Placental epithelial cell (primary cell): ENCODE measurements around the gene SLX4IP. TPM values are rescaled to one million over a fixed set of nuclear protein-coding genes. Genes with fewer than 3 reads are reported as not detected.

Source experiments
- small RNA-seq: library from RNA; depleted of rRNA; stranded (forward); fragments of <200 nt; gene quantifications from one replicate; pipeline ENCODE3, GENCODE V24; 2012
- total RNA-seq: library from RNA; depleted of rRNA; stranded (reverse); fragments of >200 nt; gene quantifications from 2 replicates; pipeline ENCODE4 v1.2.3, GENCODE V29; 2012

SLX4IP gene
- total RNA-seq, result 5.9 and 6.7 TPM in 2 replicates

GRCh38 chr20:10434832-10435812 is at the start of gene SLX4IP:
TSS of gene SLX4IP (plus strand) at chr20:10435305. CDS start at chr20:10458205, 22,900 bp downstream.

GRCh38 chr20:10433623-10434466 is 1.3 kb upstream of the SLX4IP start, which contains the start of gene MKKS:
TSS of gene MKKS (minus strand) at chr20:10434222. CDS start at chr20:10413514, 20,708 bp downstream.

GRCh38 chr20:10673842-10674683 is 239.0 kb downstream of the SLX4IP start, which contains the start of gene JAG1:
TSS of gene JAG1 (minus strand) at chr20:10673999. CDS start at chr20:10673530, 469 bp downstream.

Small RNA genes within 50 kb of the gene (small RNA-seq; reads per million reads assigned to genes)
- not detected for gene MIR6870

Other genes with a start within 250 kb of the SLX4IP start
- gene SNAP25, start 216.5 kb upstream of the SLX4IP start, total RNA-seq, result not detected in 2 replicates
- gene MKKS, start 1.1 kb upstream of the SLX4IP start, total RNA-seq, result 4.7 and 6.8 TPM in 2 replicates
- 2.4 and 7.4 TPM in 2 replicates for gene JAG1, start 238.7 kb downstream of the SLX4IP start, total RNA-seq